DLD1 (cell line): ENCODE results near the gene SIPA1.
"Not testable (repeated sequence)": the region's sequence is repeated elsewhere in the genome, so short reads cannot be mapped to it uniquely, and the experiment has no call there.

Source experiments
- in situ Hi-C: cut with HindIII; loops from 2 replicates; pipeline ENCODE4 v1.10.0; 2017; ENCODE audit warnings: low sequenced_read_pairs

SIPA1 gene

DNA sequence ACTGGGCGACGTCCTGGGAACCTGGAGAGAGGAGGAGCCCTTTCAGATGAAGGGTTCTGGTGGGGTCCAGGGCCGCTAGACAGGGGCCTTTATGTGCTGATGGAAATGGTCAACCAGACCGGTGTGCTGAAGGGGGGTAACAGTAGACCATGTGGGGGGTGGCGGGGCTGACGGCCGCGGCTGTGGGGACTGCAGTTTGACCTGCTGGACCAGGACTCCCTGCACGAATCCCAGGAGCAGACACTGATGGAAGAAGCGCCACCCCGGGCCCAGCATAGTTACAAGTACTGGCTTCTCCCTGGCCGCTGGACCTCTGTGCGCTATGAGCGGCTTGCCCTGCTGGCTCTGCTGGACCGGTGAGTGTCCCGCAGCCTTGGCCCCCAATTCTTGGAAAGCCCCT, 15.9 kb upstream of the SIPA1 start:
- in situ Hi-C loops: no loop called here

DNA sequence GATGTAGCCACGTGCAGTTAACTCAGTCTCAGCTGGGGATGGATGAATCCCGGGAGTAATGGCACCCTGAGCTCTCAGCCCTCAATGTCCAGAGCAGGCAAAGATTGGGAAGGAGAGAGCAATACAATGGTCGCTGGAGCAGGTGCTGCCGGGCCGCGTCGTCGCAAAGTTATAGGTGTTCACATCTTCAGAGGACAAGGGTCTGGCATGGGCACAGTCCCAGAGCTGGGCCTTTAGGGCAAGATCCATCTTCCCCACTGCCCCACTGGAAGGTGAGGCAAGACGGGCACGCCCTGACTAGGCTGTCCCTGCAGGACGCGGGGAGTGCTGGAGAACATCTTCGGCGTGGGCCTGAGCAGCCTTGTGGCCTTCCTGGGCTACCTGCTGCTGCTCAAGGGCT, 14.7 kb upstream of the SIPA1 start:
- in situ Hi-C loops: no loop called here

DNA sequence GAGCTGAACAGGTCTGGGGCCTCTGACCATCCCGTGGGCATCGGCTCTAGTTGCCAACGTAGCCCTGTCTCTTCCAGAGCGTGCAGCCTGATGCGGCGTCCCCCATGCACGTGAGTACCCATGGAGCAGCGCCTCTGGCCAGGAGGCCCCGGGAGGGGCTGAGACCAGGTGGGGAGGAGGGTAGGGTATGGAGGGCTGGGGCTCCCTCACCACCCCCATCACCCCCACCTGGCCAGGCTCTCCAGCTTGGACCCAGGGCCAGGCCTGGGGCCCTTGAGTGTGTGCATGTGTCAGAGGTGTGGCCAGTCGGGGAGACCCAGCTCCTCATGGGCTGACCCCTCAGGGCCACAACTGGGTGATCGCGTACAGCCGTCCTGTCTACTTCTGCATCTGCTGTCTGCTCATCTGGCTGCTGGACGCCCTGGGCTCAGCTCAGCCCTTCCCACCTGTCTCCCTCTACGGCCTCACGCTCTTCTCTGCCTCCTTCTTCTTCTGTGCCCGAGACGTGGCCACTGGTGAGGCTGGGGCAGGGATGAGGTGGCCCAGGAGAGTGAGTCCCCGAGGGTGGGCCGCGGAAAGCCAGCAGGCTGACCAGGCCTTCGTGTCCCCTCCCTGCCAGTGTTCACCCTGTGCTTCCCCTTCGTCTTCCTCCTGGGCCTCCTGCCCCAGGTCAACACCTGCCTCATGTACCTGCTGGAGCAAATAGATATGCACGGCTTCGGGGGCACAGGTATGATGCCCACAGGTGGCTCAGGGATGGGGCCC, 13.9 kb upstream of the SIPA1 start:
- in situ Hi-C loops: no loop called here

- in situ Hi-C loops: no loop called here
These were observed 12.8 kb upstream of the SIPA1 start for GRCh38 chr11:65624931-65625627.

GRCh38 chr11:65625628-65626342, 12.1 kb upstream of the SIPA1 start:
- in situ Hi-C loops: no loop called here

DNA sequence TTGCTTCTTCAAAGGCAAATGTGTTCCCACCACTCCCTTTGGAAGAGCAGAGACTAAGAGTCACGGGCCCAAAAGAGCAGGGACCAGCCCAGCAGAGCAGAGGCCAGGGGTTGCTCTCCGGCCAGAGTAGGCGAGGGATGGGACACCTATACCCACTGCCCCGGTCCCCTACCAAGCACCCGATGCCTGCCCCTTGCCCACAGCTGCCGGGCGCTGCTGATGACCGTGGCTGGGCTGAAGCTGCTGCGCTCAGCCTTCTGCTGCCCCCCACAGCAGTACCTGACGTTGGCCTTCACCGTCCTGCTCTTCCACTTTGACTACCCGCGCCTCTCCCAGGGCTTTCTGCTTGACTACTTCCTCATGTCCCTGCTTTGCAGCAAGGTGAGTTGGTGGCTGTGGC, 10.7 kb upstream of the SIPA1 start:
- in situ Hi-C loops: no loop called here

- in situ Hi-C loops: no loop called here
These were observed 8.3 kb upstream of the SIPA1 start for GRCh38 chr11:65629579-65629978.

- in situ Hi-C loops: no loop called here
These were observed 7.7 kb upstream of the SIPA1 start for GRCh38 chr11:65630215-65630614.

DNA sequence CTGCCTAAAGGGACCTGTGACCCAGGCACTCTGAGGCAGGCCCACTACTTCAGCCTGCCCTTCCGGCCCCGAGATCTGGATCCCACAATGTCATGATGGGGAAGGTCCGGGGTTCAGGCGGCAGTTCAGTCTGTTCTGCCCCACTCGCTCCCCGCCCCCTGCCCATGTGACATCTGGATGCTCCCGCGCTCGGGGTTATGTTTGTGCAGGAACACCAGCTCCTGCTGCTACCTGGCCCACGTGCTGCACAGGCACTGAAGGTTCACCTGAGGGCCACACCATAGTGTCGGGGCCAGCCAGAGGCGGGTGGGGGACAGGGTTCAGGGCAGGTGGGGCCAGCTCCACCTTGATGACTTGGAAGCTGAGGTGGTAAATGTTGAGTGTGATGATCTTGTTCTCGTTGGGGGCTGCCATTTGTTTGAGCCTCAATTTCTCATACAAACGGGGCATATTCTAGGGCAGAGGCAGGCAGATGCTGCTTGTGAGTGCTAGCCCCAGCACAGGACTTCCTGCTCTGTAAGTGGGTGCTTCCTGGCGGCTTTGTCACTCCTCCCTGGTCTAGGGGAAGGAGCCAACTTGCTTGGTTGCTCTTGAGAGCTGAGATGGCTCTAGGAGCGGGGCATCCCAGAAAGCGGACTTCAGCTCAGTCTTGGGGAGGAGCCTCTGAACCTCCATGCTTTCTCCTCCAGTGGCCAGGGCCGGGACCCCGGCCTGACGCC, 4.4 kb upstream of the SIPA1 start:
- in situ Hi-C loops: no loop called here

DNA sequence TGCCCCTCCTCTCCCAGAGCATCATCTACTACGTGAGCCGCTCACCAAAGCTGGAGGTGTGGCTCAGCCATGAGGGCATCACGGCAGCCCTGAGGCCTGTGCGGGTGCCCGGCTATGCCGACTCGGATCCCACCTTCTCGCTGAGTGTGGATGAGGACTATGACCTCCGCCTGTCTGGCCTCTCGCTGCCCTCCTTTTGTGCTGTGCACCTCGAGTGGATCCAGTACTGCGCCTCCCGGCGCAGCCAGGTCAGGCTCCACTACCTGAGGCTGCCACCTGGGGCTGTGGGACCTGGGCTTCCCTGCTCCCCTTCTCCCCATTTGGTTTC, 3.8 kb upstream of the SIPA1 start:
- in situ Hi-C loops: no loop called here

DNA sequence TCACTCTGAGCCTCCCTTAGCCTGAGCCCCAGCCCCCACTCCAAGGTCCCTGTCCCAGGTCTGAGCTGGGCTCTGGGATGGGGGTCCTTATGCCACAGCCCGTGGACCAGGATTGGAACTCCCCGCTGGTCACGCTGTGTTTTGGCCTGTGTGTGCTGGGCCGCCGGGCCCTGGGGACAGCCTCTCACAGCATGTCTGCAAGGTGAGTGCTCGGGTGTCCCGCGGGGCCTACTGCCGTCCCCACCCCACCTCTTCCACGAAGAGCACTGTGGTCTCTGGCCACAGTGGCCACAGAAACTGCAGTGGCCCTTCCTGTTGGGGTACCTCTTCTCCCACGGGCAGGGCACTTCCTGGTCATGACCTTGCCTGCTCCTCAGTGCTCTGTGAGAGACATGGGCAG, 3.5 kb upstream of the SIPA1 start:
- in situ Hi-C loops: no loop called here

DNA sequence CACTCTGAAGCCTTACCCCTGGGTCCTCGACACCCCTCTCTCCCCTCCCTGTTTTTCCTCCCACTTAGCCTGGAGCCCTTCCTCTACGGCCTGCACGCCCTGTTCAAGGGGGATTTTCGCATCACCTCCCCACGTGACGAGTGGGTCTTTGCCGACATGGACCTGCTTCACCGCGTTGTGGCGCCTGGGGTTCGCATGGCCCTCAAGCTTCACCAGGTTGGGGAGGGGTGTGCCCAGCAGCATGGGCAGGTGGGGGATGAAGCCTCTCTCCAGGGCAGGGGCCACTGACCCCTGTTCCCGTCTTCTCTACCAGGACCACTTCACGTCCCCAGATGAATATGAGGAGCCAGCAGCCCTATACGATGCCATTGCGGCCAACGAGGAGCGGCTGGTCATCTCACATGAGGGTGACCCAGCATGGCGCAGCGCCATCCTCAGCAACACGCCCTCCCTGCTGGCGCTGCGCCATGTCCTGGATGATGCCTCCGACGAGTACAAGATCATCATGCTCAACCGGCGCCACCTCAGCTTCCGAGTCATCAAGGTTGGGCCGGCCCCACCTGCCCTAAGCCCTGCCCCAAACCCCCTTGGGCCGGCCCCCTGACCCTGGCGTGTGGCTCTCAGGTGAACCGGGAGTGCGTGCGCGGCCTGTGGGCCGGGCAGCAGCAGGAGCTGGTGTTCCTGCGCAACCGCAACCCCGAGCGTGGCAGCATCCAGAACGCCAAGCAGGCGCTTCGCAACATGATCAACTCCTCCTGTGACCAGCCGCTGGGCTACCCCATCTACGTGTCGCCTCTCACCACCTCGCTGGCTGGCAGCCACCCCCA, 2.8 kb upstream of the SIPA1 start:
- in situ Hi-C loops: no loop called here

DNA sequence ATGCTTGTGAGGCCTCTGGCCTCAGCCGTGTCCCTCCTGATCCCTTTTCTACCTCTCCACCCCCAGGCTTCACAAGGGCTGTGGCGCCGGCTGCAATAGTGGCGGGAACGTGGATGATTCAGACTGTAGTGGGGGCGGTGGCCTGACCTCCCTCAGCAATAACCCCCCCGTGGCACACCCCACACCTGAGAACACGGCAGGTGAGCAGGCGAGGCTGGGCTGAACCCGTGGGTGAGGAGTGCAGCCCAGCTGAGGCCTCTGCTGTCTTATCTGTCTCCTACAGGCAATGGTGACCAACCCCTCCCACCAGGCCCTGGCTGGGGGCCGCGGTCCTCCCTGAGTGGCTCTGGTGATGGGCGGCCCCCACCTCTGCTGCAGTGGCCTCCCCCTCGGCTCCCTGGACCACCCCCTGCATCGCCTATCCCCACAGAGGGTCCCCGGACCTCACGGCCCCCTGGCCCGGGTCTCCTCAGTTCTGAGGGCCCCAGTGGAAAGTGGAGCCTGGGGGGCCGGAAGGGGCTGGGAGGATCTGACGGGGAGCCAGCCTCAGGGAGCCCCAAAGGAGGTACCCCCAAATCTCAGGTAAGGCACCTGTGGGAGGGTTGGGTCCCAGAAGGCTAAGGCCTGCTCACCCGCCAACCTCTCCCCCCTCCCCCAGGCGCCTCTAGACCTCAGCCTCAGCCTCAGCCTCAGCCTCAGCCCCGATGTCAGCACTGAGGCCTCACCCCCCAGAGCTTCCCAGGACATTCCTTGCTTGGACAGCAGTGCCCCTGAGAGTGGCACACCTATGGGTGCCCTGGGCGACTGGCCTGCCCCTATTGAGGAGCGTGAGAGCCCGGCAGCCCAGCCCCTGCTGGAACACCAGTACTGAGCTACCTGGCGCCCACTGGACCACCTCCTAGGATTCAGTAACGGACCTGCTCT, 1.5 kb upstream of the SIPA1 start:
- in situ Hi-C loops: no loop called here

DNA sequence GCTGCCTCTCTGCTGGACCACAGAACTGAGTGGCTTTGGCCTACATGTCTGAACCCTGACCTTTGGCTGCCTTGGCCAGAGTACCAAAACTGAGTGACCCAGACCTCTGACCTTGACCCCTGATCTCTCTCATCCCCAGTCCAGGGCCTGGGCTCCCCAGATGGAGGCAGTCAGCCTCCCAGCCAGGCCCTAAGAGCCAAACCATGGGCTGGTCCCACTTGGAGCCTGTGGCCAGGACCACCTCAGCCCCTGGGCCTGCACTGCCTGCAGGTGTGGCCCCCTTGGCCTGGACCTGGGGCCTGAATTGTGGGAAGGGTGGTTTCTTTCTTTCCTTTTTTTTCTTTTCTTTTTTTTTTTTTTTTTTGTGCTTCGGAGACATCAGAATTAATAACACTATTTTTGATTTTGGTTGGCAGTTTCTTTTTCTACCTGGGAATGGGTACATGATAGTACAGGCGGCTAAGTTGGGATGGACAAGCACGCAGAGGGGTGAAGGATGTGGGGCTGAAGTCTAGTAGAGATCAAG, 806 bp upstream of the SIPA1 start:
- in situ Hi-C loops: no loop called here

GRCh38 chr11:65639228-65639597, 1.3 kb downstream of the SIPA1 start:
- in situ Hi-C loops: not testable (repeated sequence)

DNA sequence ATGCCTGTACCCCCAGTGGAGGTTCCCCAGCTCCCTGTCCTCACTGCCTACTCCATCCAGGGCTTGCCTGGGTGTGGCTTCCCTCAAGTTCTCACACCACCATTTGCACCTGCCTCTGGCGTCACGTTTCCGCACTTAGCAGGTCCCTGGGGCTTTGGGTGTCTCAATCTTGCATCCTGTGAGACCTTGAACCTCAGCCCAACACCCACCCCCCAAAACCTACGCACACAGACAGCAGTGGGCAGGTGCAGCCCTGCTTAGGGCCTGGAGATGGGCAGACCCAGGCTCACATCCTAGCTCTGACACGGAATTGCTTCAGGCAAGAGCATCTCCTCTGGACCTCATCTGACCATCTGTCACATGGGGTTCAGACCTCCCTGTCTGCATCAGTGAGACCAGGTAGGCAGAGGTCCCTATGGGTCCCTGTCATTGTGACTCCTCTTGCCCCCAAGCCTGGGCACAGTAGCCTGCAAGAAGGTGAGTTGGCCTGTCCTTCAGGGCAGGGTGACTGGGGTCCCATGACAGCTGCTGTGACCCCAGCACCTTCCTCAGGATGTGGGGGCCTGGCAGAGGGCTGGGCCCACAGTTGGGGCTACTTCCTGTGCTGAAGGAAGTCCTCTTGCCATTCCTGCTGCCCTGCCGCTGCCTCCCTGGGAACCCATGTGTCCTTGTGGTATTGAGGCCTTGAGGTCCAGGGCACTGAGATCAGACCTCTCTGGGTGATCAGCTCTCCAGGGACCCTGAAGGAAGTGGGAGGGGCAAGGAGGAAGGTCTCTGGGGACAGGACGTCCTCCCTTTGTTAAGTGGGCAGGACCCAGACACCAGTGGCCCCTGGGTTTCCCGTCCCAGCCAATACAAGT, 2.0 kb downstream of the SIPA1 start:
- in situ Hi-C loops: no loop called here

- in situ Hi-C loops: no loop called here
These were observed 2.8 kb downstream of the SIPA1 start for GRCh38 chr11:65640483-65641296.
